Lung (tissue), 12 donors: Measurements from ENCODE around the gene ACAN. TPM values are rescaled to one million over a fixed set of nuclear protein-coding genes. Genes with fewer than 3 reads are reported as not detected.

Experiments used
- ATAC-seq: fragments of 200-7000 bp; cut with Tn5 transposase; one replicate; pipeline ENCODE4 v1.9.1; 2020; ENCODE audit warnings: moderate number of reproducible peaks; ENCODE audit not compliant: insufficient read depth, low FRiP score
- DNase-seq, 3 donors: peaks; one replicate each; pipeline ENCODE4 v3.0.0-alpha.2; 2013 to 2017
- H3K27ac ChIP-seq, 2 donors: one replicate each; pipeline ENCODE4 v1.5.1; 2013; ENCODE audit warnings: mild to moderate bottlenecking in 2 of 2, moderate library complexity in 2 of 2, control low read depth in 1 of 2, inconsistent platforms in 1 of 2, low read depth in 1 of 2, low read length in 1 of 2
- H3K27me3 ChIP-seq, 3 donors: one replicate each; pipeline ENCODE4 v1.5.1; 2013; ENCODE audit warnings: low read length in 2 of 3; ENCODE audit not compliant: control insufficient read depth in 3 of 3, insufficient read depth in 3 of 3
- H3K36me3 ChIP-seq, 4 donors: one replicate each; pipeline ENCODE4 v1.5.1; 2013; ENCODE audit warnings: low read length in 4 of 4, mild to moderate bottlenecking in 1 of 4, moderate library complexity in 1 of 4; ENCODE audit not compliant: control insufficient read depth in 4 of 4, insufficient read depth in 4 of 4
- H3K4me1 ChIP-seq, 5 donors: one replicate each; pipeline ENCODE4 v1.5.1; 2013; ENCODE audit warnings: low read length in 5 of 5, mild to moderate bottlenecking in 2 of 5, moderate library complexity in 1 of 5; ENCODE audit not compliant: control insufficient read depth in 5 of 5, insufficient read depth in 5 of 5
- H3K4me3 ChIP-seq: one replicate; pipeline ENCODE4 v1.5.1; 2013; ENCODE audit warnings: mild to moderate bottlenecking, control low read depth, moderate library complexity
- H3K9ac ChIP-seq, 2 donors: one replicate each; pipeline ENCODE4 v1.5.1; 2013; ENCODE audit warnings: low read length in 2 of 2, control low read depth in 1 of 2; ENCODE audit not compliant: insufficient read depth in 1 of 2
- H3K9me3 ChIP-seq, 4 donors: one replicate each; pipeline ENCODE4 v1.5.1; 2013; ENCODE audit warnings: low read length in 3 of 4, mild to moderate bottlenecking in 1 of 4, moderate library complexity in 1 of 4; ENCODE audit not compliant: control insufficient read depth in 4 of 4, insufficient read depth in 3 of 4
- CTCF ChIP-seq: IDR thresholded peaks from 2 replicates; pipeline ENCODE4 v1.5.1; 2012; ENCODE audit warnings: mild to moderate bottlenecking; ENCODE audit errors: control extremely low read depth, extremely low read depth
- WGBS, 2 donors: extraction: QIAGEN DNeasy Blood & Tissue Kit; methylation state at CpG; one replicate each; pipeline ENCODE4 v1.1.7; 2013; 5-methylcytosine and 5-hydroxymethylcytosine counted together
- polyA plus RNA-seq, 2 donors: library from polyadenylated mRNA; stranded (reverse); fragments of 200-250 nt; gene quantifications; one replicate each; pipeline ENCODE4 v1.2.1, GENCODE V29; 2013
- total RNA-seq, 2 donors: library from RNA; depleted of rRNA in 1 of 2; stranded (reverse); fragments of >200 nt in 1 of 2; gene quantifications; one replicate each; pipeline ENCODE4 v1.2.1, GENCODE V29; 2014 to 2021
- donor health status: control.
- donor health status: control.
- donor health status: Bipolar disorder and iron deficiency.
- donor health status: healthy.
- donor health status: DM: yes; HTN: yes; CAD: no.

ACAN gene
- total and polyA plus RNA-seq, 4 donors, result 0.50 to 5.2 (median 0.85) TPM

- DNase-seq (no peak), ATAC-seq (no peak)
- Histone ChIP-seq H3K9ac (no peak overlapping the region), H3K27me3 (no peaks in the 10 kb centered on the region), H3K27ac (no peak overlapping the region), H3K4me3 (no peak overlapping the region), H3K4me1 (no peaks in the 10 kb centered on the region), H3K9me3 (no peaks in the 10 kb centered on the region), H3K36me3 (no peaks in the 10 kb centered on the region)
- 95% methylated on average over 3 of the region's 3 CpGs for WGBS, 2 donors
- no peak for TF ChIP-seq CTCF
Observed at GRCh38 chr15:88881775-88882174, 78.5 kb downstream of the ACAN start.

- H3K9me3 ChIP-seq, result no peaks in the 10 kb centered on the region
- no peak overlapping the region for H3K27ac ChIP-seq
- H3K9ac ChIP-seq, result no peak overlapping the region
- H3K4me1 ChIP-seq, result no peaks in the 10 kb centered on the region
- no peak for TF ChIP-seq CTCF
- no peaks in the 10 kb centered on the region for H3K27me3 ChIP-seq
- peaks cover 0 to 2% (median 0%) of the 10 kb centered on the region in 4 donors for H3K36me3 ChIP-seq
- 86 to 90% methylated on average over 4 of the region's 4 CpGs for WGBS, 2 donors
- no peak for DNase-seq
- H3K4me3 ChIP-seq, result no peak overlapping the region
- ATAC-seq, result no peak
Observed at GRCh38 chr15:88882785-88883184, 79.5 kb downstream of the ACAN start.

- 93 to 96% methylated on average over 18 of the region's 18 CpGs for WGBS, 2 donors
- no peak for ATAC-seq
- no peak for DNase-seq
- no peak for TF ChIP-seq CTCF
- Histone ChIP-seq H3K4me3 (no peak overlapping the region), H3K9ac (no peak overlapping the region), H3K36me3 (peaks cover 0 to 2% (median 0%) of the 10 kb centered on the region in 4 donors), H3K4me1 (no peaks in the 10 kb centered on the region), H3K27me3 (no peaks in the 10 kb centered on the region), H3K9me3 (no peaks in the 10 kb centered on the region), H3K27ac (no peak overlapping the region)
Observed at GRCh38 chr15:88887068-88887580, 83.9 kb downstream of the ACAN start.

GRCh38 chr15:88888719-88889118 lies 85.5 kb downstream of the ACAN start:
- H3K9me3 ChIP-seq, result no peaks in the 10 kb centered on the region
- 88 to 93% methylated on average over 5 of the region's 5 CpGs for WGBS, 2 donors
- no peak for ATAC-seq
- no peak for TF ChIP-seq CTCF
- no peak overlapping the region for H3K4me3 ChIP-seq
- peaks cover 0 to under 1% (median 0%) of the 10 kb centered on the region in 3 donors for H3K27me3 ChIP-seq
- H3K27ac ChIP-seq, result no peak overlapping the region
- no peaks in the 10 kb centered on the region for H3K4me1 ChIP-seq
- H3K36me3 ChIP-seq, result peaks cover 0 to 2% (median 0%) of the 10 kb centered on the region in 4 donors
- DNase-seq, result no peak
- H3K9ac ChIP-seq, result no peak overlapping the region
